Brain pericyte (primary cell): Measurements from ENCODE around the gene ADGRA3.

Experiments
- DNase-seq: peaks from one replicate; pipeline ENCODE4 v3.0.0-alpha.2; 2012; ENCODE audit warnings: low read depth, low spot score

Gene ADGRA3

GRCh38 chr4:22514001-22514400, 1.9 kb downstream of the ADGRA3 start:
- DNase-seq, result no peak

- no peak for DNase-seq
Measured at GRCh38 chr4:22512306-22512705, 3.6 kb downstream of the ADGRA3 start.

- no peak for DNase-seq
Measured at GRCh38 chr4:22510750-22511149, 5.1 kb downstream of the ADGRA3 start.

GRCh38 chr4:22508376-22508775, 7.5 kb downstream of the ADGRA3 start:
- no peak for DNase-seq

- DNase-seq, result no peak
Measured at GRCh38 chr4:22504922-22505321, 10.9 kb downstream of the ADGRA3 start.

- no peak for DNase-seq
Measured at GRCh38 chr4:22504447-22504846, 11.4 kb downstream of the ADGRA3 start.

GRCh38 chr4:22502895-22503814, 12.7 kb downstream of the ADGRA3 start:
- no peak for DNase-seq

- DNase-seq, result no peak
Measured at GRCh38 chr4:22501715-22502095, 14.2 kb downstream of the ADGRA3 start.

- no peak for DNase-seq
Measured at GRCh38 chr4:22500831-22501714, 14.8 kb downstream of the ADGRA3 start.

- DNase-seq, result no peak
Measured at GRCh38 chr4:22500128-22500611, 15.7 kb downstream of the ADGRA3 start.

GRCh38 chr4:22498866-22499265, 17.0 kb downstream of the ADGRA3 start:
- DNase-seq, result no peak

- DNase-seq, result no peak
Measured at GRCh38 chr4:22496165-22496813, 19.6 kb downstream of the ADGRA3 start.

- DNase-seq, result no peak
Measured at GRCh38 chr4:22493523-22493922, 22.3 kb downstream of the ADGRA3 start.

- no peak for DNase-seq
Measured at GRCh38 chr4:22492987-22493386, 22.9 kb downstream of the ADGRA3 start.

- DNase-seq, result no peak
Measured at GRCh38 chr4:22491939-22492338, 23.9 kb downstream of the ADGRA3 start.

- DNase-seq, result no peak
Measured at GRCh38 chr4:22490718-22491315, 25.0 kb downstream of the ADGRA3 start.

GRCh38 chr4:22488106-22488505, 27.8 kb downstream of the ADGRA3 start:
- no peak for DNase-seq

- DNase-seq, result no peak
Measured at GRCh38 chr4:22487328-22487727, 28.5 kb downstream of the ADGRA3 start.

- no peak for DNase-seq
Measured at GRCh38 chr4:22486276-22486675, 29.6 kb downstream of the ADGRA3 start.

- peak; percentile 16 for DNase-seq
Measured at GRCh38 chr4:22485737-22486136, 30.1 kb downstream of the ADGRA3 start.

- DNase-seq, result no peak
Measured at GRCh38 chr4:22483551-22483981, 32.3 kb downstream of the ADGRA3 start.
